Epithelial cell of esophagus (primary cell): ENCODE results near the gene KLHL9.
"Not testable (repeated sequence)": the region's sequence is repeated elsewhere in the genome, so short reads cannot be mapped to it uniquely, and the experiment has no call there.

ENCODE experiments used
- DNase-seq: peaks from one replicate; pipeline ENCODE4 v3.0.0; 2010; ENCODE audit warnings: low read depth
- H3K4me3 ChIP-seq: 2 replicates; pipeline ENCODE4 v1.5.1; 2011; ENCODE audit warnings: mild to moderate bottlenecking, low read length, control low read depth
- CTCF ChIP-seq: IDR thresholded peaks from 2 replicates; pipeline ENCODE4 v1.5.1; 2011; ENCODE audit warnings: low read depth, mild to moderate bottlenecking, low read length, control low read depth, inconsistent platforms; ENCODE audit not compliant: insufficient read depth; ENCODE audit errors: missing control alignments

The KLHL9 gene

GRCh38 chr9:21334701-21335632 is at the start of gene KLHL9:
Gene KLHL9 (minus strand): TSS chr9:21335404. CDS start chr9:21334859, 545 bp downstream.
- DNase-seq: peak; percentile 89
- H3K4me3 ChIP-seq: peak within 1 kb of the TSS; percentile 85
- TF ChIP-seq CTCF: no peak

- no peak for TF ChIP-seq CTCF
- H3K4me3 ChIP-seq: no peak overlapping the region
- DNase-seq: no peak
Observed at GRCh38 chr9:21383627-21384026, 48.4 kb upstream of the KLHL9 start.

GRCh38 chr9:21381448-21382339 is 46.5 kb upstream of the KLHL9 start:
- peak; percentile 25 for DNase-seq
- H3K4me3 ChIP-seq: no peak overlapping the region
- TF ChIP-seq CTCF: no peak

GRCh38 chr9:21371467-21371866 is 36.3 kb upstream of the KLHL9 start:
- not testable (repeated sequence) for DNase-seq, H3K4me3 ChIP-seq

- TF ChIP-seq CTCF: no peak
- no peak within 1 kb of the TSS for H3K4me3 ChIP-seq
- DNase-seq: no peak
Observed at GRCh38 chr9:21367957-21368356, 32.8 kb upstream of the KLHL9 start, which contains the start of gene IFNA13. Gene IFNA13 (minus strand): TSS chr9:21368057. CDS start chr9:21368010, 47 bp downstream.

GRCh38 chr9:21367169-21367568 is 32.0 kb upstream of the KLHL9 start:
- not testable (repeated sequence) for H3K4me3 ChIP-seq, DNase-seq

- no peak for DNase-seq
- TF ChIP-seq CTCF: no peak
Observed at GRCh38 chr9:21362287-21362686, 27.1 kb upstream of the KLHL9 start.

More at GRCh38 chr9:21362287-21362686, 27.1 kb upstream of the KLHL9 start:
- H3K4me3 ChIP-seq: no peak overlapping the region
